HepG2 (cell line): ENCODE data around the gene HOXC10. TPM values are rescaled to one million over a fixed set of nuclear protein-coding genes. Genes with fewer than 3 reads are reported as not detected.

Experiments
- ETV5 ChIP-seq: IDR thresholded peaks from 2 replicates; pipeline ENCODE4 v1.6.1; 2018; ENCODE audit warnings: missing biosample characterization, missing genetic modification reagents, inconsistent platforms, borderline replicate concordance
- GABPB1 ChIP-seq: IDR thresholded peaks from 2 replicates; pipeline ENCODE4 v1.6.1; 2016; ENCODE audit warnings: mild to moderate bottlenecking, missing genetic modification reagents, moderate library complexity, missing compliant biosample characterization
- HMGA1 ChIP-seq: sonication (generic); formaldehyde crosslinking; conservative IDR thresholded peaks from 2 replicates; pipeline ENCODE4 v1.4.0; 2020; ENCODE audit warnings: missing genetic modification reagents
- HNRNPK ChIP-seq: fragments of 200-400 bp; formaldehyde crosslinking; IDR thresholded peaks from 2 replicates; pipeline ENCODE4 v1.6.1; 2018; ENCODE audit warnings: low read length, low read depth, moderate library complexity, mild to moderate bottlenecking; ENCODE audit not compliant: poor library complexity, severe bottlenecking
- REPIN1 ChIP-seq: sonication (generic); formaldehyde crosslinking; IDR thresholded peaks from 2 replicates; pipeline ENCODE4 v1.8.0; 2022; ENCODE audit warnings: missing genetic modification reagents, low read depth, mild to moderate bottlenecking, borderline replicate concordance
- SCMH1 ChIP-seq: sonication (generic); formaldehyde crosslinking; IDR thresholded peaks from 2 replicates; pipeline ENCODE4 v1.9.0; 2021; ENCODE audit warnings: missing genetic modification reagents, mild to moderate bottlenecking, borderline replicate concordance
- SP1 ChIP-seq, 2 experiments: fragments of 450-650 bp in 1 of 2; sonication (generic) in 1 of 2; formaldehyde crosslinking in 1 of 2; IDR thresholded peaks; 2 replicates each; pipeline versions ENCODE4 v1.4.0 to v1.6.1; 2016 to 2020; ENCODE audit warnings: missing genetic modification reagents in 1 of 2
- TBX2 ChIP-seq: sonication (generic); formaldehyde crosslinking; IDR thresholded peaks from 2 replicates; pipeline ENCODE4 v1.5.0; 2020; ENCODE audit warnings: missing genetic modification reagents, mild to moderate bottlenecking, borderline replicate concordance
- ZFY ChIP-seq: sonication (generic); formaldehyde crosslinking; IDR thresholded peaks from 2 replicates; pipeline ENCODE4 v1.4.0; 2020; ENCODE audit warnings: missing genetic modification reagents
- ZNF124 ChIP-seq: sonication (generic); formaldehyde crosslinking; IDR thresholded peaks from 2 replicates; pipeline ENCODE4 v1.4.0; 2020; ENCODE audit warnings: missing genetic modification reagents
- ZNF17 ChIP-seq: sonication (generic); formaldehyde crosslinking; IDR thresholded peaks from 2 replicates; pipeline ENCODE4 v1.5.0; 2020; ENCODE audit warnings: mild to moderate bottlenecking, missing genetic modification reagents
- ZNF264 ChIP-seq: sonication (generic); formaldehyde crosslinking; IDR thresholded peaks from 2 replicates; pipeline ENCODE4 v1.4.0; 2020; ENCODE audit warnings: missing genetic modification reagents
- ZNF570 ChIP-seq: sonication (generic); formaldehyde crosslinking; IDR thresholded peaks from 2 replicates; pipeline ENCODE4 v1.4.0; 2020; ENCODE audit warnings: mild to moderate bottlenecking, missing genetic modification reagents, borderline replicate concordance
- ZNF747 ChIP-seq: sonication (generic); formaldehyde crosslinking; IDR thresholded peaks from 2 replicates; pipeline ENCODE4 v1.8.1; 2023; ENCODE audit warnings: missing genetic modification reagents, mild to moderate bottlenecking, borderline replicate concordance
- ZNF772 ChIP-seq: sonication (generic); formaldehyde crosslinking; IDR thresholded peaks from 2 replicates; pipeline ENCODE4 v1.5.0; 2020; ENCODE audit warnings: mild to moderate bottlenecking, missing genetic modification reagents
- polyA plus RNA-seq, 8 experiments: library from polyadenylated mRNA; depleted of rRNA in 3 of 8; stranded (reverse) in 7 of 8; unstranded in 1 of 8; fragments of >200 nt; fragmentation: Illumina TruSeq in 4 of 8; extraction: Trizol in 4 of 8; gene quantifications; 2 replicates each; pipeline versions ENCODE4 v1.2.1 to v1.2.3, GENCODE V29; 2011 to 2016; ENCODE audit warnings: low read depth in 4 of 8, missing spikeins in 1 of 8, mixed read lengths in 1 of 8; ENCODE audit not compliant: insufficient read depth in 1 of 8
- total RNA-seq, 5 experiments: library from RNA; depleted of rRNA; stranded (reverse); fragments of >200 nt; fragmentation: Illumina TruSeq; extraction: Trizol; gene quantifications; 2 replicates each; pipeline ENCODE4 v1.2.3, GENCODE V29; 2016; ENCODE audit warnings: low read depth in 1 of 5
- TF ChIP-seq, protein P1 (sequence below): sonication (generic); formaldehyde crosslinking; IDR thresholded peaks from 2 replicates; pipeline ENCODE4 v1.9.0; 2022; ENCODE audit warnings: missing genetic modification reagents, mild to moderate bottlenecking, borderline replicate concordance
- TF ChIP-seq, protein P2 (sequence below): sonication (generic); formaldehyde crosslinking; IDR thresholded peaks from 2 replicates; pipeline ENCODE4 v1.4.0; 2020; ENCODE audit warnings: missing genetic modification reagents
- TF ChIP-seq, protein P3 (sequence below): sonication (generic); formaldehyde crosslinking; IDR thresholded peaks from 2 replicates; pipeline ENCODE4 v1.5.1; 2020; ENCODE audit warnings: mild to moderate bottlenecking, moderate library complexity, missing genetic modification reagents
- TF ChIP-seq, protein P4 (sequence below): IDR thresholded peaks from 2 replicates; pipeline ENCODE4 v1.6.1; 2012; ENCODE audit warnings: low read length, improper control_type of control experiment

The HOXC10 gene
- total and polyA plus RNA-seq, 2 of the 13 experiments (the other 11 are each of a cell fraction or from before 2014, with no cell fraction given): not detected

DNA sequence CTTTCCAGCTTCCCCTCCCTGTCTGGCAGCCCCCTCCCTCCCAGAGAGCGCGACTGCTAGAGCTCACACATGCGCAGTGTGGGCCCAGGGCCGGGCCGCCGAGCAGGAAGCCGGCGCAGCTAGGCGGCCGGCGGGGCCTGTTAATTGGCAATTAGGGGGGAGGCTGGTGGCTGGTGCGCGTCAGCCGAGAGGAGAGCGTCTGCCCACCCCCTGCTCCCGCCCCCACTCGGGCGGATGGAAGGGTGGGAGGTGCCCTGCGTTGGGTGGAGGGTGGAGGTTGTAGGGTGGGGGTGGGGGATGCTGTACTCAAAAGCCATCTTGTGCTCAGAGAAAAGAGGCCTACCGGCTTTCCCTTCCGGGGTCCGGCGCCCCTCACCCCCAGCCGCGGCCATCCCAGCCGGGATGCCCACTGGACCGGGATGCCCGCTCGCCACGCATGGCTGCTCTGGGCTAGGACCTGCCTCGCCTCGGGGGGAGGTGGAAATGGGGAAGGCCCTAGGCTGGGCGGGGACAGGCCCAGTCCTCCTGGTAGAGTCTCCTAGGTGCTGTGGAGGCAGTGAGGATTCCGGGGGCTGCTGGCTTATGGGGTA lies 33.0 kb downstream of the HOXC10 start (continued):
- TF ChIP-seq ZNF124 (CRISPR knock-in tag): no peak
- TF ChIP-seq ZNF264: no peak
- TF ChIP-seq, protein P1, sequence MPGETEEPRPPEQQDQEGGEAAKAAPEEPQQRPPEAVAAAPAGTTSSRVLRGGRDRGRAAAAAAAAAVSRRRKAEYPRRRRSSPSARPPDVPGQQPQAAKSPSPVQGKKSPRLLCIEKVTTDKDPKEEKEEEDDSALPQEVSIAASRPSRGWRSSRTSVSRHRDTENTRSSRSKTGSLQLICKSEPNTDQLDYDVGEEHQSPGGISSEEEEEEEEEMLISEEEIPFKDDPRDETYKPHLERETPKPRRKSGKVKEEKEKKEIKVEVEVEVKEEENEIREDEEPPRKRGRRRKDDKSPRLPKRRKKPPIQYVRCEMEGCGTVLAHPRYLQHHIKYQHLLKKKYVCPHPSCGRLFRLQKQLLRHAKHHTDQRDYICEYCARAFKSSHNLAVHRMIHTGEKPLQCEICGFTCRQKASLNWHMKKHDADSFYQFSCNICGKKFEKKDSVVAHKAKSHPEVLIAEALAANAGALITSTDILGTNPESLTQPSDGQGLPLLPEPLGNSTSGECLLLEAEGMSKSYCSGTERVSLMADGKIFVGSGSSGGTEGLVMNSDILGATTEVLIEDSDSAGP (CRISPR knock-in tag): peak; percentile 22; the same call in 1 of the 2 replicates
- peak; percentile 54; the same call in 1 of the 2 replicates for TF ChIP-seq GABPB1 (CRISPR knock-in tag)
- TF ChIP-seq REPIN1: no peak
- peak; percentile 49; the same call in 1 of the 2 replicates for TF ChIP-seq ZFY (CRISPR knock-in tag)
- TF ChIP-seq HNRNPK: peak; percentile 91
- TF ChIP-seq HMGA1 (CRISPR knock-in tag): no peak
- TF ChIP-seq, protein P2, sequence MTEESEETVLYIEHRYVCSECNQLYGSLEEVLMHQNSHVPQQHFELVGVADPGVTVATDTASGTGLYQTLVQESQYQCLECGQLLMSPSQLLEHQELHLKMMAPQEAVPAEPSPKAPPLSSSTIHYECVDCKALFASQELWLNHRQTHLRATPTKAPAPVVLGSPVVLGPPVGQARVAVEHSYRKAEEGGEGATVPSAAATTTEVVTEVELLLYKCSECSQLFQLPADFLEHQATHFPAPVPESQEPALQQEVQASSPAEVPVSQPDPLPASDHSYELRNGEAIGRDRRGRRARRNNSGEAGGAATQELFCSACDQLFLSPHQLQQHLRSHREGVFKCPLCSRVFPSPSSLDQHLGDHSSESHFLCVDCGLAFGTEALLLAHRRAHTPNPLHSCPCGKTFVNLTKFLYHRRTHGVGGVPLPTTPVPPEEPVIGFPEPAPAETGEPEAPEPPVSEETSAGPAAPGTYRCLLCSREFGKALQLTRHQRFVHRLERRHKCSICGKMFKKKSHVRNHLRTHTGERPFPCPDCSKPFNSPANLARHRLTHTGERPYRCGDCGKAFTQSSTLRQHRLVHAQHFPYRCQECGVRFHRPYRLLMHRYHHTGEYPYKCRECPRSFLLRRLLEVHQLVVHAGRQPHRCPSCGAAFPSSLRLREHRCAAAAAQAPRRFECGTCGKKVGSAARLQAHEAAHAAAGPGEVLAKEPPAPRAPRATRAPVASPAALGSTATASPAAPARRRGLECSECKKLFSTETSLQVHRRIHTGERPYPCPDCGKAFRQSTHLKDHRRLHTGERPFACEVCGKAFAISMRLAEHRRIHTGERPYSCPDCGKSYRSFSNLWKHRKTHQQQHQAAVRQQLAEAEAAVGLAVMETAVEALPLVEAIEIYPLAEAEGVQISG (CRISPR knock-in tag): no peak
- TF ChIP-seq, protein P3, sequence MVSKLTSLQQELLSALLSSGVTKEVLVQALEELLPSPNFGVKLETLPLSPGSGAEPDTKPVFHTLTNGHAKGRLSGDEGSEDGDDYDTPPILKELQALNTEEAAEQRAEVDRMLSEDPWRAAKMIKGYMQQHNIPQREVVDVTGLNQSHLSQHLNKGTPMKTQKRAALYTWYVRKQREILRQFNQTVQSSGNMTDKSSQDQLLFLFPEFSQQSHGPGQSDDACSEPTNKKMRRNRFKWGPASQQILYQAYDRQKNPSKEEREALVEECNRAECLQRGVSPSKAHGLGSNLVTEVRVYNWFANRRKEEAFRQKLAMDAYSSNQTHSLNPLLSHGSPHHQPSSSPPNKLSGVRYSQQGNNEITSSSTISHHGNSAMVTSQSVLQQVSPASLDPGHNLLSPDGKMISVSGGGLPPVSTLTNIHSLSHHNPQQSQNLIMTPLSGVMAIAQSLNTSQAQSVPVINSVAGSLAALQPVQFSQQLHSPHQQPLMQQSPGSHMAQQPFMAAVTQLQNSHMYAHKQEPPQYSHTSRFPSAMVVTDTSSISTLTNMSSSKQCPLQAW: no peak
- no peak for TF ChIP-seq ZNF17
- TF ChIP-seq ZNF772 (CRISPR knock-in tag): 0 out of 2 replicates have a peak, but pooled peaks have one; percentile 23
- TF ChIP-seq SCMH1 (CRISPR knock-in tag): no peak
- TF ChIP-seq ZNF570: no peak
- no peak for TF ChIP-seq ZNF747 (CRISPR knock-in tag)
- no peak for TF ChIP-seq SP1 (IDR thresholded peaks at IDR 0.05)
- TF ChIP-seq SP1 (CRISPR knock-in tag; IDR thresholded peaks at IDR 0.05): no peak
- TF ChIP-seq TBX2 (CRISPR knock-in tag): peak; percentile 33; the same call in 1 of the 2 replicates
- TF ChIP-seq ETV5 (CRISPR knock-in tag): no peak
- TF ChIP-seq, protein P4, sequence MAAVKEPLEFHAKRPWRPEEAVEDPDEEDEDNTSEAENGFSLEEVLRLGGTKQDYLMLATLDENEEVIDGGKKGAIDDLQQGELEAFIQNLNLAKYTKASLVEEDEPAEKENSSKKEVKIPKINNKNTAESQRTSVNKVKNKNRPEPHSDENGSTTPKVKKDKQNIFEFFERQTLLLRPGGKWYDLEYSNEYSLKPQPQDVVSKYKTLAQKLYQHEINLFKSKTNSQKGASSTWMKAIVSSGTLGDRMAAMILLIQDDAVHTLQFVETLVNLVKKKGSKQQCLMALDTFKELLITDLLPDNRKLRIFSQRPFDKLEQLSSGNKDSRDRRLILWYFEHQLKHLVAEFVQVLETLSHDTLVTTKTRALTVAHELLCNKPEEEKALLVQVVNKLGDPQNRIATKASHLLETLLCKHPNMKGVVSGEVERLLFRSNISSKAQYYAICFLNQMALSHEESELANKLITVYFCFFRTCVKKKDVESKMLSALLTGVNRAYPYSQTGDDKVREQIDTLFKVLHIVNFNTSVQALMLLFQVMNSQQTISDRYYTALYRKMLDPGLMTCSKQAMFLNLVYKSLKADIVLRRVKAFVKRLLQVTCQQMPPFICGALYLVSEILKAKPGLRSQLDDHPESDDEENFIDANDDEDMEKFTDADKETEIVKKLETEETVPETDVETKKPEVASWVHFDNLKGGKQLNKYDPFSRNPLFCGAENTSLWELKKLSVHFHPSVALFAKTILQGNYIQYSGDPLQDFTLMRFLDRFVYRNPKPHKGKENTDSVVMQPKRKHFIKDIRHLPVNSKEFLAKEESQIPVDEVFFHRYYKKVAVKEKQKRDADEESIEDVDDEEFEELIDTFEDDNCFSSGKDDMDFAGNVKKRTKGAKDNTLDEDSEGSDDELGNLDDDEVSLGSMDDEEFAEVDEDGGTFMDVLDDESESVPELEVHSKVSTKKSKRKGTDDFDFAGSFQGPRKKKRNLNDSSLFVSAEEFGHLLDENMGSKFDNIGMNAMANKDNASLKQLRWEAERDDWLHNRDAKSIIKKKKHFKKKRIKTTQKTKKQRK: no peak
